Endodermal cell (in vitro differentiated cells): ENCODE measurements around the gene ATP11B. TPM values are rescaled to one million over a fixed set of nuclear protein-coding genes. Genes with fewer than 3 reads are reported as not detected.

ENCODE experiments used
- DNase-seq: peaks from one replicate; pipeline ENCODE4 v3.0.0-alpha.2; 2017
- H3K27ac ChIP-seq: 2 replicates; pipeline ENCODE4 v1.5.1; 2013; ENCODE audit warnings: mild to moderate bottlenecking, low read depth, low read length, moderate library complexity
- H3K27me3 ChIP-seq: 2 replicates; pipeline ENCODE4 v1.6.1; 2013; ENCODE audit warnings: mild to moderate bottlenecking, low read length, moderate library complexity; ENCODE audit not compliant: insufficient read depth, control insufficient read depth, poor library complexity, severe bottlenecking
- H3K36me3 ChIP-seq: 2 replicates; pipeline ENCODE4 v1.7.0; 2013; ENCODE audit warnings: mild to moderate bottlenecking, low read length, moderate library complexity; ENCODE audit not compliant: control insufficient read depth, insufficient read depth
- H3K4me1 ChIP-seq: one replicate; pipeline ENCODE4 v1.7.0; 2013; ENCODE audit warnings: low read length; ENCODE audit not compliant: control insufficient read depth, insufficient read depth
- H3K4me3 ChIP-seq: 2 replicates; pipeline ENCODE4 v1.5.1; 2013; ENCODE audit warnings: mild to moderate bottlenecking, low read length, moderate library complexity
- H3K9ac ChIP-seq: 2 replicates; pipeline ENCODE4 v1.6.1; 2013; ENCODE audit warnings: mild to moderate bottlenecking, low read length, moderate library complexity; ENCODE audit not compliant: poor library complexity, severe bottlenecking; ENCODE audit errors: extremely low read depth
- H3K9me3 ChIP-seq: 2 replicates; pipeline ENCODE4 v1.6.1; 2013; ENCODE audit warnings: mild to moderate bottlenecking, low read length, moderate library complexity; ENCODE audit not compliant: control insufficient read depth
- H3K27ac Mint-ChIP-seq: 2 replicates; pipeline ENCODE4 v1.8.0; 2020; ENCODE audit warnings: mixed read lengths
- H3K27me3 Mint-ChIP-seq: 2 replicates; pipeline ENCODE4 v1.8.0; 2021; ENCODE audit warnings: mild to moderate bottlenecking, mixed read lengths; ENCODE audit not compliant: insufficient read depth
- H3K36me3 Mint-ChIP-seq: 2 replicates; pipeline ENCODE4 v1.8.0; 2020; ENCODE audit warnings: low read depth, mixed read lengths
- H3K4me1 Mint-ChIP-seq: 2 replicates; pipeline ENCODE4 v1.8.0; 2020; ENCODE audit warnings: mixed read lengths
- H3K4me3 Mint-ChIP-seq: 2 replicates; pipeline ENCODE4 v1.8.0; 2020; ENCODE audit warnings: mild to moderate bottlenecking, moderate library complexity, mixed read lengths
- H3K9me3 Mint-ChIP-seq: 2 replicates; pipeline ENCODE4 v1.8.0; 2020; ENCODE audit warnings: mild to moderate bottlenecking, mixed read lengths
- WGBS, 2 experiments: methylation state at CpG; one replicate each; pipeline versions ENCODE4 v1.1.5 to v1.1.7; 2013; ENCODE audit warnings: missing lambda C conversion rate in 2 of 2, mixed read lengths in 1 of 2; ENCODE audit not compliant: insufficient coverage in 1 of 2, insufficient read length in 1 of 2; 5-methylcytosine and 5-hydroxymethylcytosine counted together
- total RNA-seq, 2 donors: library from RNA; stranded (reverse); fragmentation: NEBNext Ultra II Directional in 1 of 2; extraction: Animal tissue kit (Norgen Biotek cat#: 25700) in 1 of 2; gene quantifications; 2 replicates in 1 of 2; 3 replicates in 1 of 2; pipeline ENCODE4 v1.2.1, GENCODE V29; 2021
- TF ChIP-seq, protein P1 (sequence below): fragments of 200-600 bp; sonication (generic); conservative IDR thresholded peaks from 2 replicates; pipeline ENCODE4 v1.5.0; 2021; ENCODE audit warnings: antibody characterized with exemption, mild to moderate bottlenecking

The ATP11B gene
- total RNA-seq, 2 donors from 2014 or later: 23.6 to 27.8 TPM

DNA sequence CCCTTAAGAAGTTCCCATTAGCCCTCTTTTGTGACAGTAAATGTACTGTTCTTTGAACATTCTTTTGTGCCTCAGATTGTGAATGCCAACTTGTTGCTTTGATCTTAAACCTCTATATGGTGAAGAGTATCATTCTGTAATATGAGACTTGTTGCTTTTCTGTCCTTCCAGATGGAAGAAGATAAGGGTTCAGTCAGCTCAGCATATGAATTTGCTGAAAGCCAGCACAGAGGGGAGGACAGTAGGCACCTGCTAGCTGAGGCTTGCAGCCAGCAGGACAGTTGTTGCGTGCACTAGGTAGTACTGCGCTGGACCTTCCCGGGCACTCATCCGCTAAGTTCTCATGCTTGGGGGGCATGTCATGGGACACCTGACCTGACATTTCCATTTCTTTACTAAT lies 112.3 kb downstream of the ATP11B start:
- Mint-ChIP-seq H3K27ac (no peak overlapping the region), H3K4me1 (peaks cover 8% of the 10 kb centered on the region), H3K9me3 (no peaks in the 10 kb centered on the region), H3K4me3 (no peak overlapping the region), H3K36me3 (no peaks in the 10 kb centered on the region), H3K27me3 (no peaks in the 10 kb centered on the region)
- Histone ChIP-seq H3K27me3 (no peaks in the 10 kb centered on the region), H3K4me1 (no peaks in the 10 kb centered on the region), H3K36me3 (peaks cover 19% of the 10 kb centered on the region), H3K9me3 (no peaks in the 10 kb centered on the region), H3K27ac (no peak overlapping the region), H3K9ac (no peak overlapping the region), H3K4me3 (no peak overlapping the region)
- no peak for DNase-seq
- 87 to 96% methylated on average over 4 of the region's 4 CpGs for WGBS, 2 experiments
- TF ChIP-seq, protein P1, sequence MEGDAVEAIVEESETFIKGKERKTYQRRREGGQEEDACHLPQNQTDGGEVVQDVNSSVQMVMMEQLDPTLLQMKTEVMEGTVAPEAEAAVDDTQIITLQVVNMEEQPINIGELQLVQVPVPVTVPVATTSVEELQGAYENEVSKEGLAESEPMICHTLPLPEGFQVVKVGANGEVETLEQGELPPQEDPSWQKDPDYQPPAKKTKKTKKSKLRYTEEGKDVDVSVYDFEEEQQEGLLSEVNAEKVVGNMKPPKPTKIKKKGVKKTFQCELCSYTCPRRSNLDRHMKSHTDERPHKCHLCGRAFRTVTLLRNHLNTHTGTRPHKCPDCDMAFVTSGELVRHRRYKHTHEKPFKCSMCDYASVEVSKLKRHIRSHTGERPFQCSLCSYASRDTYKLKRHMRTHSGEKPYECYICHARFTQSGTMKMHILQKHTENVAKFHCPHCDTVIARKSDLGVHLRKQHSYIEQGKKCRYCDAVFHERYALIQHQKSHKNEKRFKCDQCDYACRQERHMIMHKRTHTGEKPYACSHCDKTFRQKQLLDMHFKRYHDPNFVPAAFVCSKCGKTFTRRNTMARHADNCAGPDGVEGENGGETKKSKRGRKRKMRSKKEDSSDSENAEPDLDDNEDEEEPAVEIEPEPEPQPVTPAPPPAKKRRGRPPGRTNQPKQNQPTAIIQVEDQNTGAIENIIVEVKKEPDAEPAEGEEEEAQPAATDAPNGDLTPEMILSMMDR: no peak

DNA sequence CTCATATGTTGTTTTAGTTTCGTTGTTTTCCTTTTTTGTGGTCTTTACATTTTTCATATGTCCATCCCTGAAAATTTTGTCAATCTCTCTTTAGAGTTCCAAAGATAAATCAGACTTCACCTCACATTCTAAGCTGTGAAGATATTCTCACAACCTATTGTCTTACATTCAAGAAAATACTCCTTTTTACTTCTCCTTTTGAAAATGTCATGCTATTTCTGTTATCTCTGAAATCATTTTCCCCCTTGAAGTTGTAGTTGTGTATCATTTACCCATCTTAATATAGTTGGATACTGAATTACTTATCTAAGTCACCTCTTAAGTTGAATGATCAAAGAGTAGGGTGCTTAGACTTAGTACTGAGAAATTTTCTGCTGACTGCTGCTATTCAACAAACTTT lies 112.7 kb downstream of the ATP11B start:
- Mint-ChIP-seq H3K27me3 (no peaks in the 10 kb centered on the region), H3K4me3 (no peak overlapping the region), H3K9me3 (no peaks in the 10 kb centered on the region), H3K27ac (no peak overlapping the region), H3K36me3 (no peaks in the 10 kb centered on the region), H3K4me1 (peaks cover 8% of the 10 kb centered on the region)
- H3K4me3 ChIP-seq: no peak overlapping the region
- 94 to 100% methylated on average over 1 of the region's 1 CpG for WGBS, 2 experiments
- no peak overlapping the region for H3K27ac ChIP-seq
- DNase-seq: no peak
- H3K36me3 ChIP-seq: peaks cover 19% of the 10 kb centered on the region
- H3K4me1 ChIP-seq: no peaks in the 10 kb centered on the region
- TF ChIP-seq, protein P1: no peak
- H3K27me3 ChIP-seq: no peaks in the 10 kb centered on the region
- no peak overlapping the region for H3K9ac ChIP-seq
- no peaks in the 10 kb centered on the region for H3K9me3 ChIP-seq

DNA sequence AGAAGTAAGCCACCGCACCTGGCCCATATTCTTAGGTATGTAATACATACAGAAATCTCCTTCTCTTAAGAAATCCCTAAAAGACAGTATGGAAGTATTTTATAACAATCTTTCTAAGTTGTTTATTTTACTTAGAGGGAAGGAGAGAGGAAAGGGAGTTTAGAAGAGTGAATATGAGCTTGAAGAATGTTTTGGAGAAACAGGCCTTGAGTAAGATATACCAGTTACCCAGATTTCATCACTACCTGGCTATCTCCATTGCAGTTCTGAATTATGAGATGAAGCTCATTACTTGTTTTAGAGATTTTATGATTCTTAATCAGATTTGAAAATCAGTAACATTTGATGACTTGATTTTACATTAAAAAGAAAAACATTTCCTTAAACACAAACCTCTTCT lies 115.2 kb downstream of the ATP11B start:
- Histone ChIP-seq H3K4me3 (no peak overlapping the region), H3K36me3 (peaks cover 11% of the 10 kb centered on the region), H3K27me3 (no peaks in the 10 kb centered on the region), H3K27ac (no peak overlapping the region), H3K9ac (no peak overlapping the region), H3K9me3 (no peaks in the 10 kb centered on the region), H3K4me1 (no peaks in the 10 kb centered on the region)
- TF ChIP-seq, protein P1: no peak
- H3K9me3 Mint-ChIP-seq: no peaks in the 10 kb centered on the region
- WGBS, 2 experiments: 75% methylated on average over 1 of the region's 1 CpG; no CpG with 5 or more reads in 1 of the 2 experiments
- no peak for DNase-seq
- H3K27me3 Mint-ChIP-seq: no peaks in the 10 kb centered on the region
- H3K27ac Mint-ChIP-seq: no peak overlapping the region
- H3K36me3 Mint-ChIP-seq: no peaks in the 10 kb centered on the region
- H3K4me3 Mint-ChIP-seq: no peak overlapping the region
- peaks cover 11% of the 10 kb centered on the region for H3K4me1 Mint-ChIP-seq
